H1 (cell line): Measurements from ENCODE around the gene NMT1. TPM values are rescaled to one million over a fixed set of nuclear protein-coding genes. Genes with fewer than 3 reads are reported as not detected.

ENCODE experiments used
- CTCF ChIA-PET: fragments of 300-600 bp; sonication (Branson Sonifier 250); formaldehyde crosslinking; loops from one replicate; lab custom pipeline; 2021; ENCODE audit not compliant: partially characterized antibody; lab: Charles Lee
- POLR2A ChIA-PET: fragments of 300-600 bp; sonication (Branson Sonifier 250); formaldehyde crosslinking; loops from one replicate; lab custom pipeline; 2021; ENCODE audit warnings: inconsistent platforms; ENCODE audit not compliant: partially characterized antibody; lab: Charles Lee
- DNase-seq, 2 experiments: peaks; one replicate each; pipeline versions ENCODE4 v3.0.0 to v3.0.0-alpha.2; 2010 to 2022; ENCODE audit warnings: low spot score in 2 of 2, low read depth in 1 of 2, mixed read lengths in 1 of 2
- FAIRE-seq: peaks from 2 replicates; lab custom pipeline; 2011; peaks lifted over from hg19 to GRCh38; lab: Jason Lieb, UNC
- H2AFZ ChIP-seq: 2 replicates; pipeline ENCODE4 v1.8.1; 2012; ENCODE audit warnings: low read length, inconsistent platforms
- H2AK5ac ChIP-seq: 2 replicates; pipeline ENCODE4 v1.6.1; 2013; ENCODE audit warnings: low read depth, low read length
- H2BK120ac ChIP-seq: replicated peaks from 2 replicates; pipeline ENCODE3; 2013; ENCODE audit warnings: low read depth, low read length, inconsistent platforms
- H2BK12ac ChIP-seq: 2 replicates; pipeline ENCODE4 v1.6.1; 2013; ENCODE audit warnings: low read depth, low read length
- H2BK15ac ChIP-seq: 2 replicates; pipeline ENCODE4 v1.6.1; 2013; ENCODE audit warnings: low read length
- H2BK20ac ChIP-seq: 2 replicates; pipeline ENCODE4 v1.6.1; 2013; ENCODE audit warnings: low read length
- H2BK5ac ChIP-seq: 2 replicates; pipeline ENCODE4 v1.6.1; 2013; ENCODE audit warnings: low read depth, low read length
- H3K14ac ChIP-seq: 2 replicates; pipeline ENCODE4 v1.6.1; 2013; ENCODE audit warnings: inconsistent platforms; ENCODE audit not compliant: insufficient read length
- H3K18ac ChIP-seq: 2 replicates; pipeline ENCODE4 v1.6.1; 2013; ENCODE audit warnings: low read length; ENCODE audit errors: extremely low read depth
- H3K23ac ChIP-seq: 2 replicates; pipeline ENCODE4 v1.6.1; 2013; ENCODE audit warnings: inconsistent platforms; ENCODE audit not compliant: insufficient read length
- H3K23me2 ChIP-seq: 2 replicates; pipeline ENCODE4 v1.6.1; 2013; ENCODE audit warnings: low read depth, low read length
- H3K27ac ChIP-seq: 2 replicates; pipeline ENCODE4 v1.6.1; 2011; ENCODE audit warnings: low read depth, low read length, inconsistent platforms
- H3K27me3 ChIP-seq, 4 experiments: replicated peaks in 1 of 4; 1 replicate in 1 of 4; 2 replicates in 3 of 4; pipeline versions ENCODE4 v1.6.1 to v1.8.1; 2011 to 2013; ENCODE audit warnings: low read length in 3 of 4, mild to moderate bottlenecking in 3 of 4, inconsistent platforms in 2 of 4, mixed read lengths in 2 of 4, moderate library complexity in 1 of 4; ENCODE audit not compliant: control insufficient read depth in 3 of 4, insufficient read depth in 3 of 4; ENCODE audit errors: extremely low read depth in 1 of 4
- H3K36me3 ChIP-seq, 4 experiments: 2 replicates each; pipeline versions ENCODE4 v1.6.1 to v1.8.1; 2011 to 2013; ENCODE audit warnings: mild to moderate bottlenecking in 4 of 4, low read length in 3 of 4, moderate library complexity in 2 of 4, control low read depth in 1 of 4, inconsistent platforms in 1 of 4; ENCODE audit not compliant: insufficient read depth in 4 of 4, control insufficient read depth in 2 of 4
- H3K4ac ChIP-seq: replicated peaks from 2 replicates; pipeline ENCODE3; 2013; ENCODE audit warnings: low read length, low read depth, mixed read lengths, inconsistent platforms; ENCODE audit not compliant: insufficient read length
- H3K4me1 ChIP-seq, 4 experiments: replicated peaks in 1 of 4; 1 replicate in 1 of 4; 2 replicates in 3 of 4; pipeline versions ENCODE4 v1.6.1 to v1.8.1; 2011 to 2013; ENCODE audit warnings: low read length in 3 of 4, inconsistent platforms in 2 of 4, mixed read lengths in 1 of 4; ENCODE audit not compliant: insufficient read depth in 4 of 4, control insufficient read depth in 3 of 4
- H3K4me2 ChIP-seq, 2 experiments: 2 replicates each; pipeline versions ENCODE4 v1.6.1 to v1.8.1; 2011 to 2013; ENCODE audit warnings: low read depth in 2 of 2, low read length in 2 of 2, control low read depth in 1 of 2, inconsistent platforms in 1 of 2, mild to moderate bottlenecking in 1 of 2; ENCODE audit not compliant: insufficient read depth in 1 of 2
- H3K4me3 ChIP-seq, 4 experiments: fragments of 200-600, 300-600 bp in 1 of 4; sonication (generic), shearing (Covaris generic), sonication (Bioruptor Twin) in 1 of 4; 2 replicates each; pipeline versions ENCODE4 v1.5.1 to v1.8.1; 2011 to 2016; ENCODE audit warnings: low read length in 4 of 4, low read depth in 3 of 4, control low read depth in 2 of 4, inconsistent platforms in 2 of 4, mild to moderate bottlenecking in 2 of 4, mixed read lengths in 1 of 4, moderate library complexity in 1 of 4; ENCODE audit not compliant: insufficient read depth in 2 of 4; ENCODE audit errors: extremely low read depth in 1 of 4
- H3K56ac ChIP-seq: replicated peaks from 2 replicates; pipeline ENCODE3; 2013; ENCODE audit warnings: low read depth, mild to moderate bottlenecking, mixed read lengths, low read length, inconsistent platforms; ENCODE audit not compliant: insufficient read length
- H3K79me1 ChIP-seq: 2 replicates; pipeline ENCODE4 v1.6.1; 2013; ENCODE audit warnings: low read depth, low read length, control low read depth
- H3K79me2 ChIP-seq, 2 experiments: 2 replicates each; pipeline versions ENCODE4 v1.6.1 to v1.8.1; 2012 to 2013; ENCODE audit warnings: low read length in 2 of 2, mild to moderate bottlenecking in 2 of 2, inconsistent platforms in 1 of 2; ENCODE audit not compliant: insufficient read depth in 2 of 2, control insufficient read depth in 1 of 2
- H3K9ac ChIP-seq, 4 experiments: replicated peaks in 1 of 4; 1 replicate in 1 of 4; 2 replicates in 3 of 4; pipeline versions ENCODE4 v1.6.1 to v1.8.1; 2011 to 2013; ENCODE audit warnings: low read depth in 3 of 4, low read length in 3 of 4, control low read depth in 2 of 4, mild to moderate bottlenecking in 2 of 4, moderate library complexity in 2 of 4, inconsistent platforms in 1 of 4; ENCODE audit errors: extremely low read depth in 1 of 4
- H3K9me3 ChIP-seq, 2 experiments: 2 replicates each; pipeline versions ENCODE4 v1.6.1 to v1.8.1; 2012 to 2013; ENCODE audit warnings: mild to moderate bottlenecking in 2 of 2, moderate library complexity in 2 of 2, control low read depth in 1 of 2, inconsistent platforms in 1 of 2, low read depth in 1 of 2, low read length in 1 of 2, mixed read lengths in 1 of 2; ENCODE audit not compliant: insufficient read depth in 2 of 2
- H4K20me1 ChIP-seq, 2 experiments: replicated peaks in 1 of 2; 2 replicates each; pipeline versions ENCODE3 to v1.8.1; 2011 to 2013; ENCODE audit warnings: inconsistent platforms in 2 of 2, low read length in 2 of 2, mild to moderate bottlenecking in 1 of 2; ENCODE audit not compliant: insufficient read depth in 2 of 2, control insufficient read depth in 1 of 2
- H4K5ac ChIP-seq: 2 replicates; pipeline ENCODE4 v1.6.1; 2013; ENCODE audit warnings: low read length, low read depth, mixed read lengths, inconsistent platforms; ENCODE audit not compliant: insufficient read length
- H4K8ac ChIP-seq: 2 replicates; pipeline ENCODE4 v1.8.0; 2013; ENCODE audit warnings: mild to moderate bottlenecking, moderate library complexity, low read length, inconsistent platforms; ENCODE audit not compliant: insufficient read depth; ENCODE audit errors: extremely low read depth
- H4K91ac ChIP-seq: replicated peaks from 2 replicates; pipeline ENCODE3; 2013; ENCODE audit warnings: low read length, mixed read lengths, inconsistent platforms; ENCODE audit not compliant: insufficient read length
- SAP30 ChIP-seq: fragments of 300-600 bp; sonication (generic); IDR thresholded peaks from 2 replicates; pipeline ENCODE4 v1.7.1; 2012; ENCODE audit warnings: low read length, moderate library complexity, mild to moderate bottlenecking, inconsistent platforms; ENCODE audit not compliant: insufficient read depth, insufficient replicate concordance
- WGBS, 2 experiments: shearing (Covaris generic) in 1 of 2; methylation state at CpG; one replicate each; pipeline versions ENCODE4 v1.1.6 to v1.1.7; 2013 to 2015; ENCODE audit warnings: low lambda C conversion rate in 2 of 2, mixed read lengths in 2 of 2, inconsistent platforms in 1 of 2, low coverage in 1 of 2, missing lambda C conversion rate in 1 of 2; ENCODE audit not compliant: insufficient replicate concordance in 2 of 2, insufficient coverage in 1 of 2, insufficient read length in 1 of 2; ENCODE audit errors: extremely low coverage in 1 of 2, missing lambda C conversion rate in 1 of 2; 5-methylcytosine and 5-hydroxymethylcytosine counted together
- polyA plus RNA-seq, 7 experiments: library from polyadenylated mRNA; depleted of rRNA in 3 of 7; stranded (reverse) in 5 of 7; unstranded in 2 of 7; fragments of >200 nt in 5 of 7; fragments of 200-250 nt in 2 of 7; gene quantifications; 1 replicate in 5 of 7; 2 replicates in 1 of 7; 4 replicates in 1 of 7; pipeline versions ENCODE4 v1.2.1 to v1.2.3, GENCODE V29; 2011 to 2013; ENCODE audit warnings: missing spikeins in 2 of 7, mixed read lengths in 2 of 7
- total RNA-seq: library from RNA; stranded (reverse); fragmentation: NEBNext Ultra II Directional; extraction: Animal tissue kit (Norgen Biotek cat#: 25700); gene quantifications from 2 replicates; pipeline ENCODE4 v1.2.1, GENCODE V29; 2021

The NMT1 gene
- total and polyA plus RNA-seq, 2 of the 8 experiments (the other 6 are each of a cell fraction or from before 2014, with no cell fraction given), result 42.9 to 149 TPM

- no peak overlapping the region for H3K27ac ChIP-seq
- FAIRE-seq, result no peak
- TF ChIP-seq SAP30, result no peak
Observed at GRCh38 chr17:45108595-45109521, 47.7 kb downstream of the NMT1 start.

More at GRCh38 chr17:45108595-45109521, 47.7 kb downstream of the NMT1 start:
- 89% methylated on average over 12 of the region's 12 CpGs; no CpG with 5 or more reads in 1 of the 2 experiments for WGBS, 2 experiments
- H3K9ac ChIP-seq, result no peak overlapping the region
- no peak overlapping the region for H4K5ac ChIP-seq
- H3K4me2 ChIP-seq, result no peak overlapping the region
- no peaks in the 10 kb centered on the region for H3K9me3 ChIP-seq
- no peak overlapping the region for H3K4me3 ChIP-seq
- H3K4me1 ChIP-seq, result no peaks in the 10 kb centered on the region; a peak in 1 of 7 replicates
- H2BK15ac ChIP-seq, result no peak overlapping the region
- no peaks in the 10 kb centered on the region for H3K23me2 ChIP-seq
- H2BK120ac ChIP-seq, result no peak overlapping the region
- no peak overlapping the region for H3K56ac ChIP-seq
- no peak for DNase-seq
- H3K79me1 ChIP-seq, result no peaks in the 10 kb centered on the region; the same call in 1 of the 2 replicates
- peaks cover 30 to 49% (median 38%) of the 10 kb centered on the region in 4 experiments for H3K36me3 ChIP-seq
- H4K20me1 ChIP-seq, result peaks cover 6 to 8% of the 10 kb centered on the region in 2 experiments
- CTCF ChIA-PET, result interaction anchor here (0.9 to 8.1 kb wide), 10 partner anchors 10 to 188 kb away, joined by 3 to 67 read pairs (median 6); partner anchors contain the start of genes ACBD4 and PLCD3
- no peaks in the 10 kb centered on the region for H3K27me3 ChIP-seq
- no peaks in the 10 kb centered on the region for H3K79me2 ChIP-seq
- no peak overlapping the region for H2BK5ac ChIP-seq
- H2BK20ac ChIP-seq, result no peak overlapping the region
- H3K4ac ChIP-seq, result no peak overlapping the region
- H4K8ac ChIP-seq, result no peak overlapping the region
- no peak overlapping the region for H3K14ac ChIP-seq
- H3K23ac ChIP-seq, result no peak overlapping the region
- no peak overlapping the region for H2AK5ac ChIP-seq
- H3K18ac ChIP-seq, result no peak overlapping the region
- H2BK12ac ChIP-seq, result no peak overlapping the region
- H4K91ac ChIP-seq, result no peak overlapping the region
- no peak overlapping the region for H2AFZ ChIP-seq
- POLR2A ChIA-PET, result interaction anchor here (0.9 to 2.2 kb wide), 10 partner anchors 9 to 210 kb away, joined by 3 to 7 read pairs (median 4); partner anchors contain the start of genes DCAKD, HEXIM1 and NMT1
